GM12878 (cell line): Measurements from ENCODE around the gene KIRREL3. TPM values are rescaled to one million over a fixed set of nuclear protein-coding genes. Genes with fewer than 3 reads are reported as not detected.

Experiments used
- ATAC-seq: fragments of 200-7000 bp; cut with Tn5 transposase; 3 replicates; pipeline ENCODE4 v1.9.1; 2020; ENCODE audit warnings: mild to moderate bottlenecking, moderate library complexity
- BruUV-seq: library from RNA; stranded (reverse); fragments of 400-500 nt; replicated peaks from 2 replicates; lab custom pipeline; 2021; lab: Mats Ljungman, UMichigan
- CTCF ChIA-PET: fragments of 300-600 bp; sonication (Branson Sonifier 250); formaldehyde crosslinking; extraction: SDS; loops from one replicate; lab custom pipeline; 2021; ENCODE audit warnings: inconsistent platforms; lab: Yijun Ruan, JAX
- POLR2A ChIA-PET: fragments of 350-600 bp; formaldehyde crosslinking; extraction: SDS; loops from one replicate; lab custom pipeline; 2021; ENCODE audit warnings: inconsistent platforms; lab: Charles Lee
- RAD21 ChIA-PET: fragments of 300-600 bp; sonication (Branson Sonifier 250); formaldehyde crosslinking; loops from one replicate; lab custom pipeline; 2023; ENCODE audit warnings: antibody characterized with exemption; ENCODE audit not compliant: unreplicated experiment; lab: Charles Lee
- SMC1A ChIA-PET: fragments of 300-600 bp; sonication (Branson Sonifier 250); formaldehyde crosslinking; loops from one replicate; lab custom pipeline; 2023; ENCODE audit not compliant: unreplicated experiment, uncharacterized antibody; lab: Charles Lee
- DNase-seq: peaks from one replicate; pipeline ENCODE4 v3.0.0-alpha.2; 2011; ENCODE audit warnings: low read depth, low spot score
- FAIRE-seq: peaks from 3 replicates; lab custom pipeline; 2011; peaks lifted over from hg19 to GRCh38; lab: Jason Lieb, UNC
- H2AFZ ChIP-seq: 2 replicates; pipeline ENCODE4 v1.6.0; 2011; ENCODE audit warnings: low read depth, low read length, control low read depth; ENCODE audit not compliant: control insufficient read depth
- H3K27ac ChIP-seq: 2 replicates; pipeline ENCODE4 v1.5.1; 2011; ENCODE audit warnings: control low read depth; ENCODE audit not compliant: control insufficient read depth, insufficient read depth
- H3K27me3 ChIP-seq, 2 experiments: replicated peaks in 1 of 2; 2 replicates each; pipeline versions ENCODE4 v1.6.0 to v1.6.1; 2011; ENCODE audit warnings: low read length in 1 of 2; ENCODE audit not compliant: control insufficient read depth in 2 of 2, insufficient read depth in 2 of 2
- H3K36me3 ChIP-seq, 2 experiments: 2 replicates each; pipeline ENCODE4 v1.5.1; 2011; ENCODE audit warnings: low read length in 1 of 2; ENCODE audit not compliant: control insufficient read depth in 2 of 2, insufficient read depth in 2 of 2
- H3K4me1 ChIP-seq: 2 replicates; pipeline ENCODE4 v1.6.1; 2011; ENCODE audit warnings: mild to moderate bottlenecking, low read length, moderate library complexity, mixed read lengths; ENCODE audit not compliant: control insufficient read depth, insufficient read depth
- H3K4me2 ChIP-seq: 2 replicates; pipeline ENCODE4 v1.6.0; 2011; ENCODE audit warnings: control low read depth; ENCODE audit not compliant: control insufficient read depth, insufficient read depth
- H3K4me3 ChIP-seq: fragments of 200-600 bp; sonication (generic); 2 replicates; pipeline ENCODE4 v1.5.1; 2016
- H3K79me2 ChIP-seq: 2 replicates; pipeline ENCODE4 v1.6.0; 2011; ENCODE audit warnings: low read length; ENCODE audit not compliant: control insufficient read depth, insufficient read depth
- H3K9ac ChIP-seq: 2 replicates; pipeline ENCODE4 v1.8.0; 2011; ENCODE audit warnings: low read length, control low read depth, mixed read lengths; ENCODE audit not compliant: control insufficient read depth, insufficient read depth
- H3K9me3 ChIP-seq: replicated peaks from 3 replicates; pipeline ENCODE4 v1.5.1; 2011; ENCODE audit warnings: mild to moderate bottlenecking, low read length; ENCODE audit not compliant: control insufficient read depth, insufficient read depth
- H4K20me1 ChIP-seq: 2 replicates; pipeline ENCODE4 v1.6.0; 2011; ENCODE audit not compliant: control insufficient read depth, insufficient read depth
- BMI1 ChIP-seq: fragments of 450-650 bp; IDR thresholded peaks from 2 replicates; pipeline ENCODE4 v1.6.1; 2016; ENCODE audit warnings: mild to moderate bottlenecking, moderate library complexity, borderline replicate concordance
- CBX5 ChIP-seq: sonication (generic); IDR thresholded peaks from 2 replicates; pipeline ENCODE4 v1.6.1; 2016; ENCODE audit warnings: low read depth, moderate library complexity, mild to moderate bottlenecking, inconsistent platforms
- CEBPB ChIP-seq, 2 experiments: fragments of 150-350 bp in 1 of 2; IDR thresholded peaks; 2 replicates each; pipeline ENCODE4 v1.6.1; 2012 to 2014; ENCODE audit warnings: low read depth in 2 of 2, low read length in 2 of 2, borderline replicate concordance in 1 of 2, inconsistent platforms in 1 of 2
- CHD4 ChIP-seq: fragments of 200-600 bp; sonication (generic); IDR thresholded peaks from 2 replicates; pipeline ENCODE4 v1.6.1; 2016; ENCODE audit warnings: mild to moderate bottlenecking
- E4F1 ChIP-seq: fragments of 450-650 bp; IDR thresholded peaks from 2 replicates; pipeline ENCODE4 v1.6.1; 2018; ENCODE audit warnings: borderline replicate concordance, mild to moderate bottlenecking; ENCODE audit not compliant: partially characterized antibody
- EED ChIP-seq: sonication (generic); IDR thresholded peaks from 2 replicates; pipeline ENCODE4 v1.6.1; 2016; ENCODE audit warnings: antibody characterized with exemption, low read depth
- MYC ChIP-seq: IDR thresholded peaks from 2 replicates; pipeline ENCODE4 v1.6.1; 2011; ENCODE audit warnings: mild to moderate bottlenecking, low read length, moderate library complexity, inconsistent platforms; ENCODE audit not compliant: insufficient read depth, insufficient replicate concordance, insufficient read length, severe bottlenecking
- SMAD1 ChIP-seq: fragments of 450-650 bp; IDR thresholded peaks from 2 replicates; pipeline ENCODE4 v1.6.1; 2018; ENCODE audit warnings: mild to moderate bottlenecking, low read depth; ENCODE audit not compliant: partially characterized antibody
- TCF3 ChIP-seq: IDR thresholded peaks from 2 replicates; pipeline ENCODE4 v1.6.1; 2012; ENCODE audit warnings: low read depth, mild to moderate bottlenecking, low read length, borderline replicate concordance; ENCODE audit not compliant: insufficient read depth
- WGBS: methylation state at CpG from one replicate; pipeline ENCODE4 v1.1.6; 2016; ENCODE audit warnings: low lambda C conversion rate; ENCODE audit not compliant: insufficient replicate concordance, insufficient coverage; ENCODE audit errors: missing lambda C conversion rate; 5-methylcytosine and 5-hydroxymethylcytosine counted together
- in situ Hi-C: fragments of 300-500 bp; cut with MboI; formaldehyde crosslinking; loops from 9 replicates; pipeline ENCODE4 v1.14.3; 2018; ENCODE audit warnings: mixed read lengths
- intact Hi-C: fragments of 100-400 bp; cut with micrococcal nuclease; formaldehyde crosslinking; loops from one replicate; pipeline ENCODE4 v1.14.2; 2022; ENCODE audit not compliant: unreplicated experiment
- polyA plus RNA-seq, 11 experiments: library from polyadenylated mRNA; depleted of rRNA in 4 of 11; unstranded in 6 of 11; stranded (reverse) in 5 of 11; fragments of >200 nt; fragmentation: Nextera tagmentation in 4 of 11; fragmentation: Illumina TruSeq in 1 of 11; extraction: Ambion mirVana in 4 of 11; extraction: Trizol in 1 of 11; gene quantifications; 1 replicate in 1 of 11; 2 replicates in 10 of 11; pipeline versions ENCODE4 v1.2.1 to v1.2.3, GENCODE V29; 2011 to 2016; ENCODE audit warnings: inconsistent platforms in 2 of 11, missing spikeins in 2 of 11, low read depth in 1 of 11
- total RNA-seq, 4 experiments: library from RNA; depleted of rRNA in 3 of 4; stranded (reverse); fragments of >200 nt in 3 of 4; fragmentation: Illumina TruSeq in 1 of 4; extraction: Trizol in 1 of 4; gene quantifications; 2 replicates each; pipeline versions ENCODE4 v1.2.1 to v1.2.3, GENCODE V29; 2013 to 2021
- TF ChIP-seq, protein P1 (sequence below): IDR thresholded peaks from 2 replicates; pipeline ENCODE4 v1.6.1; 2012; ENCODE audit warnings: low read depth, low read length, improper control_type of control experiment
- TF ChIP-seq, protein P2 (sequence below), 3 experiments: IDR thresholded peaks in 2 of 3; conservative IDR thresholded peaks in 1 of 3; 2 replicates each; pipeline ENCODE4 v1.5.1; 2011; ENCODE audit warnings: low read depth in 3 of 3, low read length in 3 of 3, mild to moderate bottlenecking in 3 of 3, control low read depth in 2 of 3, moderate library complexity in 2 of 3, inconsistent platforms in 1 of 3, mixed read lengths in 1 of 3; ENCODE audit not compliant: control insufficient read depth in 2 of 3, insufficient read depth in 1 of 3; ENCODE audit errors: extremely low read depth in 1 of 3
- TF ChIP-seq, protein P3 (sequence below): fragments of 450-650 bp; IDR thresholded peaks from 2 replicates; pipeline ENCODE4 v1.6.1; 2017; ENCODE audit warnings: borderline replicate concordance

Gene KIRREL3
- total and polyA plus RNA-seq, 10 of the 15 experiments (the other 5 are each of a cell fraction or from before 2014, with no cell fraction given) = under 0.01 TPM; not detected in 9

- WGBS = 44% methylated on average over 1 of the region's 1 CpG
- ATAC-seq = no peak
- Histone ChIP-seq H3K4me1 (peaks cover 14% of the 10 kb centered on the region), H2AFZ (no peak overlapping the region), H3K36me3 (no peaks in the 10 kb centered on the region), H3K4me3 (no peak overlapping the region), H3K9ac (no peak overlapping the region), H3K9me3 (no peaks in the 10 kb centered on the region), H3K27ac (no peak overlapping the region), H3K4me2 (no peak overlapping the region), H3K79me2 (no peaks in the 10 kb centered on the region), H3K27me3 (no peaks in the 10 kb centered on the region; a peak in 2 of 4 replicates), H4K20me1 (no peaks in the 10 kb centered on the region)
- ChIA-PET POLR2A (no interaction called here), RAD21 (no interaction called here), SMC1A (no interaction called here), CTCF (no interaction called here)
- BruUV-seq = no TSS peak
- FAIRE-seq = no peak
- in situ Hi-C loops (no loop called here), intact Hi-C loops (no loop called here)
- no peak for DNase-seq
- TF ChIP-seq MYC = no peak
- TF ChIP-seq CBX5 = no peak
- TF ChIP-seq TCF3 = no peak
- TF ChIP-seq, protein P1, sequence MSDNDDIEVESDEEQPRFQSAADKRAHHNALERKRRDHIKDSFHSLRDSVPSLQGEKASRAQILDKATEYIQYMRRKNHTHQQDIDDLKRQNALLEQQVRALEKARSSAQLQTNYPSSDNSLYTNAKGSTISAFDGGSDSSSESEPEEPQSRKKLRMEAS = no peak
- TF ChIP-seq, protein P2, sequence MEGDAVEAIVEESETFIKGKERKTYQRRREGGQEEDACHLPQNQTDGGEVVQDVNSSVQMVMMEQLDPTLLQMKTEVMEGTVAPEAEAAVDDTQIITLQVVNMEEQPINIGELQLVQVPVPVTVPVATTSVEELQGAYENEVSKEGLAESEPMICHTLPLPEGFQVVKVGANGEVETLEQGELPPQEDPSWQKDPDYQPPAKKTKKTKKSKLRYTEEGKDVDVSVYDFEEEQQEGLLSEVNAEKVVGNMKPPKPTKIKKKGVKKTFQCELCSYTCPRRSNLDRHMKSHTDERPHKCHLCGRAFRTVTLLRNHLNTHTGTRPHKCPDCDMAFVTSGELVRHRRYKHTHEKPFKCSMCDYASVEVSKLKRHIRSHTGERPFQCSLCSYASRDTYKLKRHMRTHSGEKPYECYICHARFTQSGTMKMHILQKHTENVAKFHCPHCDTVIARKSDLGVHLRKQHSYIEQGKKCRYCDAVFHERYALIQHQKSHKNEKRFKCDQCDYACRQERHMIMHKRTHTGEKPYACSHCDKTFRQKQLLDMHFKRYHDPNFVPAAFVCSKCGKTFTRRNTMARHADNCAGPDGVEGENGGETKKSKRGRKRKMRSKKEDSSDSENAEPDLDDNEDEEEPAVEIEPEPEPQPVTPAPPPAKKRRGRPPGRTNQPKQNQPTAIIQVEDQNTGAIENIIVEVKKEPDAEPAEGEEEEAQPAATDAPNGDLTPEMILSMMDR (IDR thresholded peaks at IDR 0.05 in 2 of 3, conservative IDR thresholded peaks at IDR 0.05 in 1 of 3; ENCODE audit: control insufficient read depth in 2 of 3, extremely low read depth in 1 of 3, insufficient read depth in 1 of 3, low read depth in 3 of 3, low read length in 3 of 3) = no peak
- TF ChIP-seq BMI1 = no peak
- no peak for TF ChIP-seq SMAD1
- TF ChIP-seq EED = no peak
- TF ChIP-seq CEBPB (IDR thresholded peaks at IDR 0.05; ENCODE audit: borderline replicate concordance in 1 of 2, low read depth in 2 of 2, low read length in 2 of 2) = no peak
- no peak for TF ChIP-seq CHD4
- TF ChIP-seq, protein P3, sequence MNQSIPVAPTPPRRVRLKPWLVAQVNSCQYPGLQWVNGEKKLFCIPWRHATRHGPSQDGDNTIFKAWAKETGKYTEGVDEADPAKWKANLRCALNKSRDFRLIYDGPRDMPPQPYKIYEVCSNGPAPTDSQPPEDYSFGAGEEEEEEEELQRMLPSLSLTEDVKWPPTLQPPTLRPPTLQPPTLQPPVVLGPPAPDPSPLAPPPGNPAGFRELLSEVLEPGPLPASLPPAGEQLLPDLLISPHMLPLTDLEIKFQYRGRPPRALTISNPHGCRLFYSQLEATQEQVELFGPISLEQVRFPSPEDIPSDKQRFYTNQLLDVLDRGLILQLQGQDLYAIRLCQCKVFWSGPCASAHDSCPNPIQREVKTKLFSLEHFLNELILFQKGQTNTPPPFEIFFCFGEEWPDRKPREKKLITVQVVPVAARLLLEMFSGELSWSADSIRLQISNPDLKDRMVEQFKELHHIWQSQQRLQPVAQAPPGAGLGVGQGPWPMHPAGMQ = no peak
- no peak for TF ChIP-seq E4F1
Observed at GRCh38 chr11:126740846-126741245, 259.7 kb downstream of the KIRREL3 start.
